Loucy (cell line): Measurements from ENCODE around the gene GOLGA1.

Source experiments
- H2AFZ ChIP-seq: fragments of 200-600 bp; sonication (generic); 2 replicates; pipeline ENCODE4 v1.6.0; 2016; ENCODE audit warnings: antibody characterized with exemption, mild to moderate bottlenecking, low read length, moderate library complexity
- H3F3A ChIP-seq: fragments of 200-600 bp; 2 replicates; pipeline ENCODE4 v1.6.0; 2016; ENCODE audit warnings: antibody characterized with exemption, low read depth, mild to moderate bottlenecking
- H3K27me3 ChIP-seq: fragments of 200-600 bp; sonication (generic); 2 replicates; pipeline ENCODE4 v1.6.1; 2014; ENCODE audit warnings: low read length, mild to moderate bottlenecking; ENCODE audit not compliant: insufficient read depth, poor library complexity, severe bottlenecking
- H3K36me3 ChIP-seq: fragments of 200-600 bp; sonication (generic); 2 replicates; pipeline ENCODE4 v1.6.1; 2016; ENCODE audit warnings: low read length; ENCODE audit not compliant: insufficient read depth
- H3K4me1 ChIP-seq: fragments of 200-600 bp; sonication (generic); 2 replicates; pipeline ENCODE4 v1.5.1; 2014; ENCODE audit warnings: low read length, mild to moderate bottlenecking; ENCODE audit not compliant: insufficient read depth, poor library complexity, severe bottlenecking
- H3K4me2 ChIP-seq: fragments of 200-600 bp; sonication (generic); 2 replicates; pipeline ENCODE4 v1.6.0; 2014; ENCODE audit warnings: antibody characterized with exemption, low read length, low read depth, mild to moderate bottlenecking; ENCODE audit not compliant: poor library complexity, severe bottlenecking
- H3K4me3 ChIP-seq: fragments of 200-600 bp; sonication (generic); 2 replicates; pipeline ENCODE4 v1.5.1; 2014; ENCODE audit warnings: low read length, mild to moderate bottlenecking, mixed read lengths; ENCODE audit not compliant: poor library complexity, severe bottlenecking
- H3K79me2 ChIP-seq: fragments of 200-600 bp; sonication (generic); 2 replicates; pipeline ENCODE4 v1.6.1; 2014; ENCODE audit warnings: low read length; ENCODE audit not compliant: insufficient read depth
- H3K9ac ChIP-seq: fragments of 200-600 bp; sonication (generic); 2 replicates; pipeline ENCODE4 v1.6.0; 2014; ENCODE audit warnings: mild to moderate bottlenecking, low read depth, low read length, moderate library complexity; ENCODE audit not compliant: poor library complexity, severe bottlenecking
- H3K9me2 ChIP-seq: fragments of 200-600 bp; sonication (generic); replicated peaks from 2 replicates; pipeline ENCODE4 v1.6.1; 2016; ENCODE audit warnings: low read depth, low read length, mixed read lengths
- H3K9me3 ChIP-seq: fragments of 200-600 bp; sonication (generic); 2 replicates; pipeline ENCODE4 v1.6.1; 2014; ENCODE audit warnings: mild to moderate bottlenecking, antibody characterized with exemption, low read length, low read depth; ENCODE audit not compliant: insufficient read depth
- H4K20me1 ChIP-seq: fragments of 200-600 bp; sonication (generic); 2 replicates; pipeline ENCODE4 v1.6.0; 2014; ENCODE audit warnings: antibody characterized with exemption, low read length, mild to moderate bottlenecking; ENCODE audit not compliant: insufficient read depth, poor library complexity, severe bottlenecking
- CTCF ChIP-seq: fragments of 200-600 bp; sonication (generic); conservative IDR thresholded peaks from 2 replicates; pipeline ENCODE4 v1.5.1; 2014; ENCODE audit warnings: mild to moderate bottlenecking, antibody characterized with exemption, low read length
- EZH2phosphoT487 ChIP-seq: fragments of 200-600 bp; IDR thresholded peaks from 2 replicates; pipeline ENCODE4 v1.6.1; 2018; ENCODE audit warnings: antibody characterized with exemption, mild to moderate bottlenecking, moderate library complexity, borderline replicate concordance

GOLGA1 gene

GRCh38 chr9:124914753-124915405 is 26.0 kb downstream of the GOLGA1 start:
- Histone ChIP-seq H3K36me3 (peaks cover 5% of the 10 kb centered on the region; the same call in 1 of the 2 replicates), H3K4me1 (no peaks in the 10 kb centered on the region), H4K20me1 (no peaks in the 10 kb centered on the region), H3K9ac (no peak overlapping the region), H3K4me2 (no peak overlapping the region), H3F3A (no peaks in the 10 kb centered on the region), H3K4me3 (no peak overlapping the region), H2AFZ (no peak overlapping the region), H3K27me3 (no peaks in the 10 kb centered on the region), H3K79me2 (no peaks in the 10 kb centered on the region), H3K9me3 (no peaks in the 10 kb centered on the region), H3K9me2 (no peaks in the 10 kb centered on the region)
- no peak for TF ChIP-seq EZH2phosphoT487
- TF ChIP-seq CTCF, result no peak

- Histone ChIP-seq H3K4me3 (no peak overlapping the region), H3K9me2 (no peaks in the 10 kb centered on the region), H3K4me1 (no peaks in the 10 kb centered on the region), H3F3A (no peaks in the 10 kb centered on the region), H3K4me2 (no peak overlapping the region), H3K9me3 (no peaks in the 10 kb centered on the region), H3K79me2 (no peaks in the 10 kb centered on the region), H3K36me3 (no peaks in the 10 kb centered on the region; the same call in 1 of the 2 replicates), H3K9ac (no peak overlapping the region), H3K27me3 (no peaks in the 10 kb centered on the region), H4K20me1 (no peaks in the 10 kb centered on the region), H2AFZ (no peak overlapping the region)
- no peak for TF ChIP-seq EZH2phosphoT487
- no peak for TF ChIP-seq CTCF
These were observed 27.5 kb downstream of the GOLGA1 start for GRCh38 chr9:124913378-124913777.

- Histone ChIP-seq H4K20me1 (no peaks in the 10 kb centered on the region), H3K9me2 (no peaks in the 10 kb centered on the region)
- TF ChIP-seq CTCF, result no peak
- no peak for TF ChIP-seq EZH2phosphoT487
These were observed 29.1 kb downstream of the GOLGA1 start for GRCh38 chr9:124911766-124912165.

More at GRCh38 chr9:124911766-124912165, 29.1 kb downstream of the GOLGA1 start:
- no peak overlapping the region for H2AFZ ChIP-seq
- H3K4me2 ChIP-seq, result no peak overlapping the region
- H3F3A ChIP-seq, result no peaks in the 10 kb centered on the region
- no peaks in the 10 kb centered on the region for H3K27me3 ChIP-seq
- H3K4me1 ChIP-seq, result no peaks in the 10 kb centered on the region
- H3K36me3 ChIP-seq, result peaks cover 5% of the 10 kb centered on the region; the same call in 1 of the 2 replicates
- H3K9ac ChIP-seq, result no peak overlapping the region
- no peak overlapping the region for H3K4me3 ChIP-seq
- H3K9me3 ChIP-seq, result no peaks in the 10 kb centered on the region
- no peaks in the 10 kb centered on the region for H3K79me2 ChIP-seq
